ENCODE results near the gene WDR27. TPM values are rescaled to one million over a fixed set of nuclear protein-coding genes. Genes with fewer than 3 reads are reported as not detected.

The WDR27 gene
- total RNA-seq, 2 donors from 2014 or later, result 17.4 to 43.8 TPM

DNA sequence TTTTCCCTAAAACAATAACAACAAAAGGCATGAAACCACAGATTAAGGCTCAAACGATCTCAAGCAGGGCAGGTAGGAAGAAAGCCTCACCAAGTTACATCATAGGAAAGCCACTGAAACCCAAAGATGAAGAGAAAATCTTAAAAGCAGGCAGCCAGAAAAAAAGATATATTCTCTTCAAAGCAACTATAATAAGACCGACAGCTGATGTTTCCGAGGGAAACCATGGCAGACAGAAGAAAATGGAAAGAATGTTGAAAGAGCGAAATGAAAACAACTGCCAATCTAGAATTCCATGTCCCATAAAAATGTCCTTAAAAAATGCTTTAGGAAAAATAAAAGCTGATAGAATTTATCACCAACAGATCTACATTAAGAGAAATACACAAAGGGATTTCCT is 286.6 kb downstream of the WDR27 start:
- no peaks in the 10 kb centered on the region for H3K27me3 ChIP-seq
- TF ChIP-seq, protein P1, sequence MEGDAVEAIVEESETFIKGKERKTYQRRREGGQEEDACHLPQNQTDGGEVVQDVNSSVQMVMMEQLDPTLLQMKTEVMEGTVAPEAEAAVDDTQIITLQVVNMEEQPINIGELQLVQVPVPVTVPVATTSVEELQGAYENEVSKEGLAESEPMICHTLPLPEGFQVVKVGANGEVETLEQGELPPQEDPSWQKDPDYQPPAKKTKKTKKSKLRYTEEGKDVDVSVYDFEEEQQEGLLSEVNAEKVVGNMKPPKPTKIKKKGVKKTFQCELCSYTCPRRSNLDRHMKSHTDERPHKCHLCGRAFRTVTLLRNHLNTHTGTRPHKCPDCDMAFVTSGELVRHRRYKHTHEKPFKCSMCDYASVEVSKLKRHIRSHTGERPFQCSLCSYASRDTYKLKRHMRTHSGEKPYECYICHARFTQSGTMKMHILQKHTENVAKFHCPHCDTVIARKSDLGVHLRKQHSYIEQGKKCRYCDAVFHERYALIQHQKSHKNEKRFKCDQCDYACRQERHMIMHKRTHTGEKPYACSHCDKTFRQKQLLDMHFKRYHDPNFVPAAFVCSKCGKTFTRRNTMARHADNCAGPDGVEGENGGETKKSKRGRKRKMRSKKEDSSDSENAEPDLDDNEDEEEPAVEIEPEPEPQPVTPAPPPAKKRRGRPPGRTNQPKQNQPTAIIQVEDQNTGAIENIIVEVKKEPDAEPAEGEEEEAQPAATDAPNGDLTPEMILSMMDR (IDR thresholded peaks at IDR 0.05), result no peak
- no peak overlapping the region for H3K4me3 ChIP-seq
- no peak overlapping the region for H3K9ac ChIP-seq (ENCODE audit: low read depth in 2 of 2, low read length in 2 of 2)
- no peaks in the 10 kb centered on the region for H3K9me3 ChIP-seq
- DNase-seq, result no peak
- no peak overlapping the region for H3K27ac ChIP-seq
- no peaks in the 10 kb centered on the region for H3K4me1 ChIP-seq
- H3K36me3 ChIP-seq, result no peaks in the 10 kb centered on the region
- intact Hi-C loops (cut with DNase I), result no loop called here

- no peaks in the 10 kb centered on the region for H3K36me3 ChIP-seq
- no peaks in the 10 kb centered on the region for H3K27me3 ChIP-seq
- no peak for DNase-seq
- no peak overlapping the region for H3K9ac ChIP-seq (ENCODE audit: low read depth in 2 of 2, low read length in 2 of 2)
- TF ChIP-seq, protein P1 (IDR thresholded peaks at IDR 0.05), result no peak
- H3K9me3 ChIP-seq, result no peaks in the 10 kb centered on the region
- intact Hi-C loops (cut with DNase I), result no loop called here
- no peak overlapping the region for H3K4me3 ChIP-seq
- H3K27ac ChIP-seq, result no peak overlapping the region
- H3K4me1 ChIP-seq, result no peaks in the 10 kb centered on the region
These were observed 290.1 kb downstream of the WDR27 start for GRCh38 chr6:169411722-169412121.

DNA sequence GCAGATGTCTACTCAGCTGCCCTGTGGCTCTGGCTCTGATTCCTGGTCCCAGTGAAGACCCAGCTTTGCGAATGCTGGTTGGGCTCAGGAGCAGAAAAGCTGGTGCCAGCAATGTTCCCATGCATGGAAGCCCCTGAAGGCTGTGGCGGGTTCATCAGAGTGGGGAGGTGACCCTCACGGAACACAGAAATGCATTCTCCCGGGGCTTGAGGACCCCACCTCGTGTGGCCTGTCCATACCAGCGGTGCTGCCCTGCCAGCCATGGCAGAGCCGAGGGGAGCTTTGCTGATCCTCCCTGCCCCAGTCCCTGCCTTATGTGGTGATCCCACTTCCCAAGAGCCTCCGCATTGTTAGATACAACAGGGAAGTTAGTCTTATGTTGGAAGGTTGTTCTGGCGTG is 290.5 kb downstream of the WDR27 start:
- DNase-seq, result no peak

GRCh38 chr6:169409742-169410312 is 292.0 kb downstream of the WDR27 start:
- no peak for DNase-seq
- Histone ChIP-seq H3K4me3 (no peak overlapping the region), H3K9me3 (no peaks in the 10 kb centered on the region), H3K27me3 (no peaks in the 10 kb centered on the region), H3K9ac (ENCODE audit: low read depth in 2 of 2, low read length in 2 of 2) (no peak overlapping the region), H3K27ac (no peak overlapping the region), H3K4me1 (no peaks in the 10 kb centered on the region), H3K36me3 (no peaks in the 10 kb centered on the region)
- TF ChIP-seq, protein P1 (IDR thresholded peaks at IDR 0.05), result no peak
- intact Hi-C loops (cut with DNase I), result no loop called here

More for the DNA sequence above, 290.5 kb downstream of the WDR27 start:
- Histone ChIP-seq H3K27ac (no peak overlapping the region), H3K27me3 (no peaks in the 10 kb centered on the region), H3K9me3 (no peaks in the 10 kb centered on the region), H3K36me3 (no peaks in the 10 kb centered on the region), H3K4me1 (no peaks in the 10 kb centered on the region), H3K4me3 (no peak overlapping the region), H3K9ac (ENCODE audit: low read depth in 2 of 2, low read length in 2 of 2) (no peak overlapping the region)
- intact Hi-C loops (cut with DNase I), result no loop called here
- TF ChIP-seq, protein P1 (IDR thresholded peaks at IDR 0.05), result no peak

DNA sequence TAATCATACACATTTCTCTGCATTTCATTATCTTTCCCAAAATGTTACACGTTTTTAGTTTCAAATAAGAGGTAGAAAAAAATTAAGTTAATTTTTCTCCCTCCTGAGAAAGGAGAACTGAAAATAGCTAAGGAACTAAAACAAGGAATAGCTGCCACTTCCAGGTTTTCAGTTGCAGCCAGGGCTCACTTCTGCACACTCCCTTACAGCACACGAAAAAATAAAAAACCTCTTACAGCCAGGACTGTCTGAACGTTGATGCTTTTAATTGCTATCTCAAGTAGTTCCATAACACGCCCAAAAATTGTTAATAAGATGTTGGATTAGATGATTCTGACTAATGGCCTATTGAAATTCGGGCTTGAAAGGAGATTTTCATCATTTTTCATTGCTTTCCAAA is 294.5 kb downstream of the WDR27 start:
- Histone ChIP-seq H3K27me3 (no peaks in the 10 kb centered on the region), H3K27ac (no peak overlapping the region), H3K36me3 (no peaks in the 10 kb centered on the region), H3K9ac (ENCODE audit: low read depth in 2 of 2, low read length in 2 of 2) (no peak overlapping the region), H3K4me3 (no peak overlapping the region), H3K9me3 (no peaks in the 10 kb centered on the region), H3K4me1 (no peaks in the 10 kb centered on the region)
- DNase-seq, result no peak
- intact Hi-C loops (cut with DNase I), result no loop called here
- TF ChIP-seq, protein P1 (IDR thresholded peaks at IDR 0.05), result no peak

Other genes starting within 250 kb of the WDR27 start
- 10 to 100 TPM; 28.7 to 31.9 TPM for gene C6orf120, start 97 bp upstream of the WDR27 start, total RNA-seq
- 10 to 100 TPM; 37.5 to 39.6 TPM for gene PHF10, start 22.5 kb upstream of the WDR27 start, total RNA-seq
- 1 to 10 TPM; 1.4 to 2.2 TPM for gene DYNLT2, start 49.5 kb upstream of the WDR27 start, total RNA-seq
- 10 to 100 TPM; 14.2 to 15.7 TPM for gene ERMARD, start 49.6 kb upstream of the WDR27 start, total RNA-seq